Measurements from ENCODE around the gene ANKRD37.
A peak's percentile ranks its signal among the peaks of the same experiment; 100 is the strongest.

GRCh38 chr4:185395238-185395955 lies 1.2 kb upstream of the ANKRD37 start, which contains the start of gene LRP2BP:
- TF ChIP-seq POLR2AphosphoS5 (IDR thresholded peaks at IDR 0.05) = no peak
- TF ChIP-seq, protein P1, sequence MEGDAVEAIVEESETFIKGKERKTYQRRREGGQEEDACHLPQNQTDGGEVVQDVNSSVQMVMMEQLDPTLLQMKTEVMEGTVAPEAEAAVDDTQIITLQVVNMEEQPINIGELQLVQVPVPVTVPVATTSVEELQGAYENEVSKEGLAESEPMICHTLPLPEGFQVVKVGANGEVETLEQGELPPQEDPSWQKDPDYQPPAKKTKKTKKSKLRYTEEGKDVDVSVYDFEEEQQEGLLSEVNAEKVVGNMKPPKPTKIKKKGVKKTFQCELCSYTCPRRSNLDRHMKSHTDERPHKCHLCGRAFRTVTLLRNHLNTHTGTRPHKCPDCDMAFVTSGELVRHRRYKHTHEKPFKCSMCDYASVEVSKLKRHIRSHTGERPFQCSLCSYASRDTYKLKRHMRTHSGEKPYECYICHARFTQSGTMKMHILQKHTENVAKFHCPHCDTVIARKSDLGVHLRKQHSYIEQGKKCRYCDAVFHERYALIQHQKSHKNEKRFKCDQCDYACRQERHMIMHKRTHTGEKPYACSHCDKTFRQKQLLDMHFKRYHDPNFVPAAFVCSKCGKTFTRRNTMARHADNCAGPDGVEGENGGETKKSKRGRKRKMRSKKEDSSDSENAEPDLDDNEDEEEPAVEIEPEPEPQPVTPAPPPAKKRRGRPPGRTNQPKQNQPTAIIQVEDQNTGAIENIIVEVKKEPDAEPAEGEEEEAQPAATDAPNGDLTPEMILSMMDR (IDR thresholded peaks at IDR 0.05) = no peak
- peak; percentile 11 for TF ChIP-seq EP300 (IDR thresholded peaks at IDR 0.05; ENCODE audit: low read depth)

Data from transverse colon (tissue), 4 donors.